Right cardiac atrium (tissue), 5 donors: ENCODE measurements around the gene NDUFA8. TPM values are rescaled to one million over a fixed set of nuclear protein-coding genes. Genes with fewer than 3 reads are reported as not detected.

Source experiments
- ATAC-seq, 2 donors: fragments of 200-7000 bp; cut with Tn5 transposase; one replicate each; pipeline versions ENCODE4 v1.8.0 to v1.9.1; 2020; ENCODE audit warnings: moderate library complexity in 2 of 2, mild to moderate bottlenecking in 1 of 2
- DNase-seq, 3 donors: peaks; one replicate each; pipeline ENCODE4 v3.0.0-alpha.2; 2020
- H3K27ac ChIP-seq: one replicate; pipeline ENCODE4 v1.5.1; 2013; ENCODE audit warnings: mild to moderate bottlenecking, low read length, control low read depth, moderate library complexity
- H3K27me3 ChIP-seq: one replicate; pipeline ENCODE4 v1.6.1; 2013; ENCODE audit not compliant: control insufficient read depth, insufficient read depth
- H3K4me1 ChIP-seq: one replicate; pipeline ENCODE4 v1.6.1; 2013; ENCODE audit warnings: low read length; ENCODE audit not compliant: control insufficient read depth, insufficient read depth
- H3K4me3 ChIP-seq: one replicate; pipeline ENCODE4 v1.5.1; 2013; ENCODE audit warnings: low read length, control low read depth
- H3K9me3 ChIP-seq: one replicate; pipeline ENCODE4 v1.6.1; 2013; ENCODE audit warnings: low read length; ENCODE audit not compliant: control insufficient read depth
- WGBS: extraction: QIAGEN DNeasy Blood & Tissue Kit; methylation state at CpG from one replicate; pipeline ENCODE4 v1.1.7; 2013; 5-methylcytosine and 5-hydroxymethylcytosine counted together
- intact Hi-C, 4 donors: fragments of 100-400 bp; cut with DNase I; formaldehyde crosslinking; loops; one replicate each; pipeline versions ENCODE4 v1.11.0 to v1.14.0; 2022 to 2023
- microRNA-seq, 2 donors: library from miRNA; unstranded; fragments of <30 nt; microRNA quantifications; one replicate each; pipeline ENCODE4 v1.2.0, GENCODE V29; 2020 to 2021
- polyA plus RNA-seq: library from polyadenylated mRNA; stranded (reverse); fragments of 200-250 nt; gene quantifications from one replicate; pipeline ENCODE4 v1.2.3, GENCODE V29; 2013
- total RNA-seq, 4 donors: library from RNA; stranded (reverse); fragmentation: NEBNext Ultra II Directional; extraction: Animal tissue kit (Norgen Biotek cat#: 25700); gene quantifications; one replicate each; pipeline ENCODE4 v1.2.1, GENCODE V29; 2021
- donor health status: healthy with polysubstance abuse.
- donor health status: DM: no; HTN: yes; CAD: no.
- donor health status: DM: no; HTN: no; CAD: no.
- donor health status: DM: no; HTN: yes; CAD: no; lungs with severe emphysema.
- donor health status: DM: yes; HTN: yes; CAD: no.

Gene NDUFA8
- total and polyA plus RNA-seq, 5 donors: 210 to 683 (median 265) TPM

GRCh38 chr9:122096620-122097415 lies 62.8 kb downstream of the NDUFA8 start:
- Histone ChIP-seq H3K27me3 (no peaks in the 10 kb centered on the region), H3K27ac (no peak overlapping the region), H3K9me3 (no peaks in the 10 kb centered on the region), H3K4me1 (peaks cover under 1% of the 10 kb centered on the region), H3K4me3 (no peak overlapping the region)
- intact Hi-C loops: loop anchor here in 2 of 4 donors (10.0 kb wide), 3 partner anchors 258 to 728 kb away; partner anchors contain the start of genes OR1K1 (in 1 of the 2) and PDCL (in 1 of the 2)
- ATAC-seq (no peak), DNase-seq (no peak)
- 80% methylated on average over 4 of the region's 4 CpGs for WGBS

DNA sequence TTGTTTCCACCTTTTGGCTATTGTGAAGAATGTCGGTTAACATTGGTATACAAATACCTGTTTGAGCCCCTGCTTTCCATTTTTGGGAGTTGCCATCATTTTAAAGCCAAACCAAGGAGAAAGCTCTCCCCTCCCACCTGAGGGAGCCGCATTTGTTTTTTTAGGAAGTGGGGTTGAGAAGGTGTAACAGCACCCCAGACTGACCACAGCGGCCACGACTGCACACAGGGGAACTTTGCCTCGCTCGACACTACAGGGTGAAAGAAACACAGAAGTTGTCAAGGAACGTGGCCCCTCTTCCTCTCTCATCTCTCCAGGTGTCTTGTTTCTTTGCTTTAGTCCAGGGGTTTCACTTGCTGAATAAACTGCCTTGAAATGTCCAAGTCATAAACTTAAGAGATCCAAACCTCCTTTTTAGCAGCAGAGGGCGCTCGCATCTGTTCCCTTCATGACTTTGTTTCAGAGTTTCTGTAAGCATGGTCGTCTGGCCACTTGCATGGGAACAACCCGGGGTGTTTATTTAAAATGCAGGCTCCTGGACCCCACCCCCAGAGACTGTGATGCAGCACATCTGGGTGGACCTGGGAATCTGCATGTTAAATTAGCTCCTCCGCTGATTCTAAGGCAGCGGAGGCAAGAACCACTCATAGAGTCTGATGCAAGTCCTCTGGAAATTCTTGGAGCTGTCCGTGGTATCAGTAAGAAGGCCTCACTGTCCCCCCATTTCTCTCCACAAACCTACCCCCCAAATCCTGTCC lies 64.4 kb downstream of the NDUFA8 start:
- no peak for ATAC-seq
- Histone ChIP-seq H3K27me3 (no peaks in the 10 kb centered on the region), H3K9me3 (no peaks in the 10 kb centered on the region), H3K4me1 (peaks cover 12% of the 10 kb centered on the region), H3K27ac (no peak overlapping the region), H3K4me3 (no peak overlapping the region)
- WGBS: 25% methylated on average over 14 of the region's 14 CpGs
- intact Hi-C loops: loop anchor here in 2 of 4 donors (10.0 kb wide), 3 partner anchors 260 to 730 kb away; partner anchors contain the start of genes OR1K1 (in 1 of the 2) and PDCL (in 1 of the 2)
- DNase-seq: peak in 2 of 3 donors; percentile 50 to 71

Small RNAs within 50 kb of the gene (microRNA-seq; reads per million reads assigned to microRNA genes)
- 0 reads per million in 2 donors for gene MIR4478

Other genes starting within 250 kb of the NDUFA8 start
- gene TTLL11, start 66.5 kb downstream of the NDUFA8 start, total RNA-seq: 1 to 10 TPM; 3.5 to 8.6 (median 5.8) TPM
- gene TTLL11, start 66.5 kb downstream of the NDUFA8 start, polyA plus RNA-seq: 3.4 TPM
- gene MORN5, start 129 bp upstream of the NDUFA8 start, total RNA-seq: not detected
- gene MORN5, start 129 bp upstream of the NDUFA8 start, polyA plus RNA-seq: 0.25 TPM
- 1 to 10 TPM; 1.2 to 6.4 (median 1.8) TPM for gene LHX6, start 69.2 kb upstream of the NDUFA8 start, total RNA-seq
- 2.9 TPM for gene LHX6, start 69.2 kb upstream of the NDUFA8 start, polyA plus RNA-seq
- 10 to 100 TPM; 30.4 to 36.2 (median 33.2) TPM for gene RBM18, start 105.1 kb upstream of the NDUFA8 start, total RNA-seq
- gene RBM18, start 105.1 kb upstream of the NDUFA8 start, polyA plus RNA-seq: 13.8 TPM
- gene MRRF, start 105.1 kb upstream of the NDUFA8 start, total RNA-seq: 10 to 100 TPM; 24.9 to 33.8 (median 28.7) TPM
- 23.1 TPM for gene MRRF, start 105.1 kb upstream of the NDUFA8 start, polyA plus RNA-seq
- gene PTGS1, start 211.2 kb upstream of the NDUFA8 start, total RNA-seq: 10 to 100 TPM; 11.7 to 29.2 (median 22.6) TPM
- 4.5 TPM for gene PTGS1, start 211.2 kb upstream of the NDUFA8 start, polyA plus RNA-seq